ENCODE measurements around the gene KCNMA1. TPM values are rescaled to one million over a fixed set of nuclear protein-coding genes. Genes with fewer than 3 reads are reported as not detected.

The KCNMA1 gene
- total and polyA plus RNA-seq, 8 donors = 2.8 to 21.1 (median 4.3) TPM

DNA sequence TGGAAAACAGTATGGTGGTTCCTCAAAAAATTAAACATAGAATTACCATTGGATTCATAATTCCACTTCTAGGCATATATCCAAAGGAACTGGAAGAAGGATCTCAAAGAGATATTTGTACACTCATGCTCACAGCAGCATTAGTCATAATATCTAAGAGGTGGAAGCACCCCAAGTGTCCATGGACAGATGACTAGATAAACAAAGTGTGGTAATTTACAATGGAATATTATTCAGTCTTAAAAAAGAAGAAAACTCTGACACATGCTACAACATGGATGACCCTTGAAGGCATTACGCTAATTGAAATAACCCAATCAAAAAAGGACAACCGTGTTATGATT is 594.2 kb downstream of the KCNMA1 start:
- no peak overlapping the region for H3K27ac ChIP-seq
- intact Hi-C loops (cut with DNase I) = no loop called here
- peaks cover 0 to 6% of the 10 kb centered on the region in 2 donors for H3K4me1 ChIP-seq
- TF ChIP-seq, protein P1, sequence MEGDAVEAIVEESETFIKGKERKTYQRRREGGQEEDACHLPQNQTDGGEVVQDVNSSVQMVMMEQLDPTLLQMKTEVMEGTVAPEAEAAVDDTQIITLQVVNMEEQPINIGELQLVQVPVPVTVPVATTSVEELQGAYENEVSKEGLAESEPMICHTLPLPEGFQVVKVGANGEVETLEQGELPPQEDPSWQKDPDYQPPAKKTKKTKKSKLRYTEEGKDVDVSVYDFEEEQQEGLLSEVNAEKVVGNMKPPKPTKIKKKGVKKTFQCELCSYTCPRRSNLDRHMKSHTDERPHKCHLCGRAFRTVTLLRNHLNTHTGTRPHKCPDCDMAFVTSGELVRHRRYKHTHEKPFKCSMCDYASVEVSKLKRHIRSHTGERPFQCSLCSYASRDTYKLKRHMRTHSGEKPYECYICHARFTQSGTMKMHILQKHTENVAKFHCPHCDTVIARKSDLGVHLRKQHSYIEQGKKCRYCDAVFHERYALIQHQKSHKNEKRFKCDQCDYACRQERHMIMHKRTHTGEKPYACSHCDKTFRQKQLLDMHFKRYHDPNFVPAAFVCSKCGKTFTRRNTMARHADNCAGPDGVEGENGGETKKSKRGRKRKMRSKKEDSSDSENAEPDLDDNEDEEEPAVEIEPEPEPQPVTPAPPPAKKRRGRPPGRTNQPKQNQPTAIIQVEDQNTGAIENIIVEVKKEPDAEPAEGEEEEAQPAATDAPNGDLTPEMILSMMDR (IDR thresholded peaks at IDR 0.05) = no peak
- no peaks in the 10 kb centered on the region for H3K9me3 ChIP-seq
- no peak for ATAC-seq
- no peak overlapping the region for H3K4me3 ChIP-seq
- H3K27me3 ChIP-seq = no peaks in the 10 kb centered on the region
- H3K36me3 ChIP-seq = no peaks in the 10 kb centered on the region
- no peak for DNase-seq

GRCh38 chr10:77042706-77043419 is 594.7 kb downstream of the KCNMA1 start:
- H3K27me3 ChIP-seq = no peaks in the 10 kb centered on the region
- H3K36me3 ChIP-seq = no peaks in the 10 kb centered on the region
- no peak overlapping the region for H3K27ac ChIP-seq
- H3K4me1 ChIP-seq = peaks cover 0 to 6% of the 10 kb centered on the region in 2 donors
- H3K9me3 ChIP-seq = no peaks in the 10 kb centered on the region
- no peak for DNase-seq
- no peak for ATAC-seq
- intact Hi-C loops (cut with DNase I) = no loop called here
- TF ChIP-seq, protein P1 (IDR thresholded peaks at IDR 0.05) = no peak
- H3K4me3 ChIP-seq = no peak overlapping the region

GRCh38 chr10:77041636-77042258 is 595.9 kb downstream of the KCNMA1 start:
- Histone ChIP-seq H3K36me3 (no peaks in the 10 kb centered on the region), H3K4me1 (peaks cover 0 to 6% of the 10 kb centered on the region in 2 donors), H3K27me3 (no peaks in the 10 kb centered on the region), H3K27ac (no peak overlapping the region), H3K9me3 (no peaks in the 10 kb centered on the region), H3K4me3 (no peak overlapping the region)
- intact Hi-C loops (cut with DNase I) = no loop called here
- DNase-seq = no peak
- no peak for ATAC-seq
- TF ChIP-seq, protein P1 (IDR thresholded peaks at IDR 0.05) = no peak

- Histone ChIP-seq H3K4me1 (peaks cover 0 to 6% of the 10 kb centered on the region in 2 donors), H3K27ac (no peak overlapping the region), H3K4me3 (no peak overlapping the region), H3K36me3 (no peaks in the 10 kb centered on the region), H3K9me3 (no peaks in the 10 kb centered on the region), H3K27me3 (no peaks in the 10 kb centered on the region)
- DNase-seq (no peak), ATAC-seq (no peak)
- TF ChIP-seq, protein P1 (IDR thresholded peaks at IDR 0.05) = no peak
- intact Hi-C loops (cut with DNase I) = no loop called here
These were observed 599.2 kb downstream of the KCNMA1 start for GRCh38 chr10:77038407-77038806.

GRCh38 chr10:77037735-77038403 is 599.7 kb downstream of the KCNMA1 start:
- H3K27me3 ChIP-seq = no peaks in the 10 kb centered on the region
- H3K9me3 ChIP-seq = no peaks in the 10 kb centered on the region
- DNase-seq (no peak), ATAC-seq (no peak)
- TF ChIP-seq, protein P1 (IDR thresholded peaks at IDR 0.05) = no peak
- H3K27ac ChIP-seq = no peak overlapping the region
- H3K4me1 ChIP-seq = peaks cover 0 to 6% of the 10 kb centered on the region in 2 donors
- H3K4me3 ChIP-seq = no peak overlapping the region
- intact Hi-C loops (cut with DNase I) = no loop called here
- no peaks in the 10 kb centered on the region for H3K36me3 ChIP-seq

All from left lung (tissue), 10 donors.